Stimulated activated CD4-positive, alpha-beta T cell treated with anti-CD3 and anti-CD28 coated beads, Interleukin-15, amount 100 ng/mL, for 1 hour (primary cell): Measurements from ENCODE around the gene FAM110A.
"Not testable (repeated sequence)": the region's sequence is repeated elsewhere in the genome, so short reads cannot be mapped to it uniquely, and the experiment has no call there.

Source experiments
- DNase-seq, 2 donors: peaks; one replicate each; pipeline ENCODE4 v3.0.0-alpha.2; 2020; ENCODE audit warnings: low read depth in 1 of 2, low spot score in 1 of 2

FAM110A gene

GRCh38 chr20:841568-842546 lies 8.3 kb downstream of the FAM110A start:
- DNase-seq = no peak

GRCh38 chr20:842547-842940 lies 9.0 kb downstream of the FAM110A start:
- DNase-seq = no peak

GRCh38 chr20:843912-844311 lies 10.4 kb downstream of the FAM110A start:
- DNase-seq = no peak

- peak; percentile 80 for DNase-seq
Measured at GRCh38 chr20:844473-845225, 11.1 kb downstream of the FAM110A start.

DNA sequence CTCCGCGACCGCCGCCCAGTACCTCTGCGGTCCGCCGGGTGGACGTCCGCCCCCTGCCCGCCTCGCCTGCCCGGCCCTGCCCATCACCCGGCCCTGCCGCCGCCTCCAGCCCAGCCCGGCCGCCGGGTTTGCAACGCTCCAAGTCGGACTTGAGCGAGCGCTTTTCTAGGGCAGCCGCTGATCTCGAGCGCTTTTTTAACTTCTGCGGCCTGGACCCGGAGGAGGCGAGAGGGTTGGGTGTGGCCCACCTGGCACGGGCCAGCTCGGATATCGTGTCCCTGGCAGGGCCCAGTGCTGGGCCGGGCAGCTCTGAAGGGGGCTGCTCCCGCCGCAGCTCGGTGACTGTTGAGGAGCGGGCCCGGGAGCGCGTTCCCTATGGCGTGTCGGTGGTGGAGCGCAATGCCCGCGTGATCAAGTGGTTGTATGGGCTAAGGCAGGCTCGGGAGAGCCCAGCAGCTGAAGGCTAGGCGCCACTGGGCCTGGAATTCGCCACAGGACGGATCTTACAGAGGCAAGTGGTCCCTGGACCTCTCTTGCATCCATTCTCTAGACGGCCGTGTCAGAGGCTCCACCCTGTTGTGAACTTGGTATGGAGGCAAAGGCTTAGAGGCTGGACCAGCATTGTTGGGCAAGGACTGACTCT lies 11.8 kb downstream of the FAM110A start:
- DNase-seq = no peak

GRCh38 chr20:845941-846893 lies 12.7 kb downstream of the FAM110A start:
- DNase-seq = no peak

DNA sequence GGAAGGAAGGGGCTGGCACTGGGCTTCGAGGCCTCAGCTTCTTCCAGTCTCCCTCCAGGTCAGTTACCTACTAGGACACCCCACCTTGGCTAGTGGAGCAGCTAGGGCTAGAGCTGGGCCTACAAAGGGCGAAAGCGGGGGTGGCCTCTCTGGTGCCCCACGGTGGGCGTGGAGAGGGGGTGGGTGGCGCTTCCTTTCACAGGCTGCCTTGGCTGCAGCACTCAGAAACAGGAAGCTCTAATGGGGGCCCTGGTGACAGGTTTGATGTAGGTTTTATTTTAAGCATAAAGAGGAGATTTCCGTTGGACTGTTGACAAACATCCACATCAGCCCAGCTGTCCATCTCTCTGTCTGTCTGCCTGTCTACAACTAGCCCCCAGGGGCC lies 13.4 kb downstream of the FAM110A start:
- no peak for DNase-seq

DNA sequence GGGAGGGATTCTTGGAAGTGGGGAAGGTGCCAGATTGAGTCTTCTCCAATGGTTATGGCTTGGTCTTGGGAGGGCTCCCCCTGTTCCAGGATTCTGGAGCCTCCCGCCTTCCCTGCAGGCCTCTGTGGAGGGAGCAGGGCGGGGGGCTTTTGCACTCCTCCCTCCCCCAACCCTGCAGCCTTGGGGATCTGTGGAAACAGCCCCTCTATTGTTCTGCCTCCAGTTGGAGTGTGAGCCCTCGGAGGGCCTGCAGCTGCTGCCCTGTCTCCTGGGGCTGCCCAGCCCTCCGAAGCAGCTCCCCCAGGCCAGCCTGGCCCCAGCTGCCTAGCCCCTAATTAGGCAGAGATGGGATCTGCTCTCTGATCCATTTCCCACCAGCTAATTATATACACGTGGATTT lies 14.7 kb downstream of the FAM110A start:
- DNase-seq = no peak

DNA sequence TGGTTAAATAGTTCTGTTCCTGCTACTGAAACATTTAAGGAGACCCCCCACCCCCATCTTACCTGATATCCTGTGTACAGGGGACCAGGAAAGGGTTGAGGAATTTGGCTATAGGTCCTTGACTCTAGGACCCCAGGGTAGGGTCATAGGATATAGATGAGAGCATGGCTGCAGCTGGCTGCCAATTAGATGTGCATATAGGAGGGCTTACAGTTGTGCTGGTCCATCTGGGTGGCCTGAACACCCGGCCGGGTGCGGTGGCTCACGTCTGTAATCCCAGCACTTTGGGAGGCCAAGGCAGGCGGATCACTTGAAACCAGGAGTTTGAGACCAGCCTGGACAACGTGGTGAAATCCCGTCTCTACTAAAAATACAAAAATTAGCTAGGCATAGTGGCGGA lies 15.2 kb downstream of the FAM110A start:
- DNase-seq = not testable (repeated sequence)

DNA sequence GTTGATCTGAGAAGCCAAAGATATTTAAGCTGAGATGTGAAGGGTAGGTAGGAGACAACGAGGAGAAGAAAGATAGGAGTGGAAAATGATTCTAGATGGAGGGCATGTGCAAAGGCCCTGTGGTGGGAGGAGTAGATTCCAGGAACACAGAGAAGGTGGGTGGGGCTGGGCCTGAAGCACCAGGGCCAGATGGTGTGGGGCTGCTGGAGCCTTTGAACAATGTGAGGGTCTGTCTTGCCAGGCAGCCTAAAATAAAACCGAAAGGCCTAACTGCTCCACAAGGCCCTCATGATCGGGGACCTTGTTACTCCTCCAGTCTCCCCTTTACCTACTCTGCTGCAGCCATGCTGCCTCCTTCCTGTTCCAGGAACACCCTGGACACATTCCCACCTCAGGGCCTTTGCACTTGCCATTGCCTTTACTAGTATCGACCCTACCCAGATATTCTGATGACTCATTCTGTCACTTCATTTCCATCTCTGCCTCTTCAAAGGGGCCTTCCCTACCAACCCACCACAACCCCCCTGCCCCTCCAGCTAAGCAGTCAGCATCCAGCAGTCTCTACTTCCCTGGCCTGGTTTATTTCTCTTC lies 20.0 kb downstream of the FAM110A start:
- no peak for DNase-seq

DNA sequence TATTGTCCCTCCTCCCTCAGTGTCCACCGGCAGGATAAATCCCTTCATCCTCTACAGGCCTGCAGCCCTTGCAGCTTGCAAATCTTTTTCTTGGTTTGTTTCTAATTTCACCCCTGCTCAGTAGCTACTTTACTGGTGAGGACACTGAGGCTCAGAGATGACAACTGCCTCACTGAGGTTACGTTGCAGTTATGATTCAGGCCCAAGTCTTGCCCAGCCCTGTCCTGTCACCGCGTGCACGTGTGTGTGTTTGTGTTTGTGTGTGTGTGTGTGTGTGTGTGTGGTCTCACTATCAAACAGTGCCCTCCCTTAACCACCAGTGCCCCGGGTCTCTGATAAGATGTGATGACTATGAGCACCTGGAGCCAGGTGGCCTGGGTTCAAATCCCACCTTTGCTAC lies 21.1 kb downstream of the FAM110A start:
- no peak for DNase-seq

GRCh38 chr20:855466-856360 lies 22.2 kb downstream of the FAM110A start:
- DNase-seq = no peak

DNA sequence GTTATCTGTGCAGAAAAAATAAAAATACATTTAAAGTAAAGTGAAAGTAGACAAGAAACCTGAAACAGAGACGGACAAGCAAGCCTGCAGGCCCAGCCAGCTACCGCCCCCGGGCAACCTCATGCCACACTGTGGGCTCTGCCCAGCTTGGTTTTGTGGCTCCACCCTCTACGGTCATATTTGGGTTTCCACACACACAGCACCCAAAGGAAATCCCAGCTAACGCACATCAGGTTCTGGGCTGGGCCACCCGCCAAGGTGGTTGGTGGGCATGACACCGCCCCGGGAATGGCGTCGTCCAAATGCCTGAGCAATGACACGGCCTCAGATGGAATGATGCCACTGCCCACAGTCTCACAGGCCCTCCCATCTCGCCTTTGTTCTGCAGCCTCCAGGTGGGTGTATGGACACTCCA lies 22.9 kb downstream of the FAM110A start:
- DNase-seq = peak in 1 of 2 donors; percentile 31

- no peak for DNase-seq
Measured at GRCh38 chr20:858011-858410, 24.5 kb downstream of the FAM110A start.

GRCh38 chr20:859751-860231 lies 26.3 kb downstream of the FAM110A start:
- DNase-seq = no peak

GRCh38 chr20:860891-861290 lies 27.4 kb downstream of the FAM110A start:
- no peak for DNase-seq

- no peak for DNase-seq
Measured at GRCh38 chr20:865440-865839, 31.9 kb downstream of the FAM110A start.

GRCh38 chr20:868279-868678 lies 34.8 kb downstream of the FAM110A start:
- no peak for DNase-seq

DNA sequence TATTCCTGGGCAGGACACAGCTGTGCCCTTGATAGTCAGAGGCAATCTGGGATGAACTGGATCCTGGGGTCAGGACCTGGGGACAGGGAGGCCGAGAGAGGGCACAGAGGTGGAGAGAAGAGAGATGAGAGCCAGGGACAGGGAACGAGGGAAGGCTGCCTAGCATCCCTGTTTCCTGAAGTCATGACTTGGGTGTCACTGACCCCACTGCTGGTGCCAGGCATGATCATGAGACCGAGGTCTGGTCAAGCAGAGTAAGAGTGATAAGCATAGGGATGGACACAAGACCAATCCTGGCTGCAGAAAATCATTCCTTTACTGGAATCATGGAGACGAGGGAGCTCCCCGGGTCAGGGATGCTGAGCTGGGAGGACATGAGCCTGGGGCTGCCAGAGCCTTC lies 36.1 kb downstream of the FAM110A start:
- no peak for DNase-seq
